GM19468 (cell line): ENCODE results near the gene EEF2K.
"Not testable (repeated sequence)": the region's sequence is repeated elsewhere in the genome, so short reads cannot be mapped to it uniquely, and the experiment has no call there.

Source experiments
- ATAC-seq: cut with Tn5 transposase; IDR thresholded peaks from one replicate; pipeline ENCODE4 v1.9.1; 2021; ENCODE audit warnings: mild to moderate bottlenecking, moderate library complexity, moderate number of reproducible peaks; ENCODE audit not compliant: unreplicated experiment; ENCODE audit errors: extremely low read depth

The EEF2K gene

DNA sequence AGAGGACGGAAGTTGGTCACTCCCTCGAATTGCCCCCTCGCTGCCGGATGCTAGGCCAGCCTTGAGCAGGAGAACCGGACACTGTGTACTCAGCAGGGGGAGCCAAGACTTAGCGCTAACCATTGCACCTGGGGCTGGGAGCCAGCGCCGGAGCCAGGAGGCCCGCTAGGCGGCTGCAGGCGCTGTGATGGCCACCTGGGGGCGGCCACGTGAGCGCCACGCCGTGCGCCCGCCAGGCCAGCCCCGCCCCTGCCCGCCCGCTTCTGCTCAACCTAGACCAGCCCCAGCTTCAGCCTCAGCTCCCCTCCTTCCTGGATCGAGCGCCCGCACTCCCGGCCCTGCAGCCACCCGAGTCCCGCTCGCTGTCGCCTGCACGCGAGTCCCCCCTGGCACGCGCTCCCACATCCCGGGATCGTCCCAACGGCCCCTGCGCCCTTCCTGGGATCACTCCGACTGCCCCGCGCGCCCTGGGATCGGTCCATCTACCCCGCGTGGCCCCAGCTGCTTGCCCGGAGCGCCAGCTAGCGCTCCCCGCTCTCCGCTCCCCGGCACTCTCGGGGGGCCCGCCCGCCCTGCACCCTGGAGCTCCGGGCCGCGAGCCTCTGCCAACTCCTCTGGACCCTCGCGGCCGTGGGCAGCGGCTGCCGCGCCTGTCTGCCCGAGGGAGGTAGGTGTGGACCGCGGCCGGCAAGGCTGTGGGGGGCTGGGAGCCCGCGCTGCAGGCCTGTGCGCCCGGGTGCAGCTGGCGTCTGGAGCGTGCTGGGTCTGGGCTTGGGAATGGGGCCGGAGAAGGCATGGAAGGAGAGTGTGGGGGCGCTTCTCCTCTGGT is at the start of gene EEF2K:
TSS of gene EEF2K (plus strand) at position 266 of the 829 bp plus-strand sequence. CDS start 19,452 bp downstream, outside the sequence.
- peak; percentile 75 for ATAC-seq

DNA sequence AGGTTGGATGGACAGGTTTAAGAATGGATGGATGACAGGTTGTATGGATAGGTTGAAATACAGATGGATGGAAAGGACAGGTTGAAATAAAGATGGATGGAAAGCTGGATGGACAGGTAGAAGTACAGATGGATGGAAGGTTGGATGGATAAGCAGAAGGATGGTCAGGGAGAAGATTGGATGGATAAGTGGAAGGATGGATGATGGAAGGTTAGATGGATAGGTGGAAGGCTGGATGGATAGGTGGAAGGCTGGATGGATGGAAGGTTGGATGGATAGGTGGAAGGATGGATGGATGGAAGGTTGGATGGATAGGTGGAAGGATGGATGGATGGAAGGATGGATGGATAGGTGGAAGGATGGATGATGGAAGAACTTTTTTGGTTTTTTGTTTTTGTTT is 44.7 kb upstream of the EEF2K start:
- ATAC-seq, result no peak

DNA sequence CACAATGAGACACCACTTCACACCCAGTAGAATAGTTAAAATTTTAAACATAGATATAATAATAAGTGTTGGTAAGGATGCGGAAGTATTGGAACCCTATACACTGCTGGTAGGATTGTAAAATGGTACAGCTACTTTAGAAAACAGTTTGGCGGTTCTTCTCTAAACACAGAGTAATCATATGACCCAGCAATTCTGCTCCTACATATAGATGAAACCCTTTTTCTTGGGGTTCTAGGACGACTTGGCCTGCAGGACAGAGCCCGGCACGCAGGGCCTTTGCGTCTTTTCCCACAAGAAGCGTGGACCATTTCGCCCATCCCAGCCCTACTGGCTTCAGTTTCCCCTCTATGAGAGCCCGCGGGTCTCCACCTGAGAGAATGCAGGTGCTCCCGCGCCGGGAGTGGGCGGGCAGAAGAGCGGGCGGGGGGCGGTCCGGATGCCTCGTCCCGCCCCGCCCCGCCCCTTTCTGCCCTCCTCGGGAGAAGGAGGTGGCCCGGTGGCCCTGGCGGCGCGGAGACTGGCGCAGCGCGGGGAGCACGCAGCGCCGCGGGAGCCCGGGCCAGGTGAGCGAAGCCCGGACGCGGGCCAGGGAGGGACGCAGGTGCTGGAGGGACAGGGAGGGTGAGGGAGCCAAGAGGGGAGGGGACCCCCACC is 44.0 kb upstream of the EEF2K start, which contains the start of gene SDR42E2:
TSS of gene SDR42E2 (plus strand) at position 508 of the 657 bp plus-strand sequence. CDS start 3,077 bp downstream, outside the sequence.
- ATAC-seq, result no peak

DNA sequence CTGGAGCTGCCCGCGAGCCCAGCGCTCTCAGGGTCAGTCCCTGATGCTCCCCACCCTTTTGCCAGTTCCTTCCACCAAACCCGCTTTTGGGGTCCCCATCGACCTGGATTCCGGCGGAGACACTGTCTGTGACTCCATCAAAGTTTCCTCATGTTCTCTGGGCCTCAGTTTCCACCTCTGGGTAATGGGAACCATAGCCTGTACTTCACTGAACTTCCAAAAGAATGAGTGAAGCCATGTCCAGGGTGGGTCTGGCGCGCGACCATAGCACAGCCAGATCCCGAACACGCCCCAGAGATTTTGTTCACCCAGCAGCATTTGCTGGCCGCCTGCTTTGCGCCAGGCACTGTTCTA is 43.4 kb upstream of the EEF2K start:
- ATAC-seq, result no peak

DNA sequence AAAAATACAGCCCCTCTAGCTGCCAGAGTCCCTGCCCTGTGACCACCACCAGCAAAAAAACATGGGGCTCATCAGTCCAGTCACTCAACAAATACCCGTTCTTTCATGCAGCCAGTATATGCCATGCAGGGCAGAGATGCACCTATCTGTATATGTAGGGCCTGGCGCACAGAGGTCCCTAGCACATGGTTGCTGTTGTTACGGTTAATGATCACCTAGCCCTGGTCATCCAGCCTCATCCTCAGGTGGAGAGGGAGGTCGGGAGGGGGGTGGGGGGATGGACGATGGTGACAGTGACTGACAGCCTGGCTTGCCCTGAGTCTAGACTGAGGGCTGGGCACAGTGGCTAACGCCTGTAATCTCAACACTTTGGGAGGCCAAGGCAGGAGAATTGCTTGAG is 42.3 kb upstream of the EEF2K start:
- no peak for ATAC-seq

DNA sequence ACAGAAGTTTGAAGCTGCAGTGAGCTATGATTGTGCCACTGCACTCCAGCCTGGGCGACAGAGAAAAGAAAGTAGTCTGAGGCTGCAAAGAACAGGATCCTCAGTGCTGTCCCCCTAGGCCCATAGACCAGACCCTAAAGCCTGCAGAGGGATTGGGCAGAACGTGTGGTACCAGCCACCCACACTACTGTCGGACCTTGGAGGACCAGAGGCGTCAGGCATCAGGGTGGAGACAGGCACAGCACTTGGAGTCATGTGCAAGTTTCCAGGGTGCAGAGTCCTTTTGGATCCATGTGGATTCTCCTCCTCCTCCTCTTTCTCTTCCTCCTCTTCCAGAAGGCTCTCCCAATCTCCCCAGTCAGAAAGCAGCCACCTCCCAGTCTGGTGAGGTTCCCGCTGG is 41.6 kb upstream of the EEF2K start:
- ATAC-seq, result no peak

DNA sequence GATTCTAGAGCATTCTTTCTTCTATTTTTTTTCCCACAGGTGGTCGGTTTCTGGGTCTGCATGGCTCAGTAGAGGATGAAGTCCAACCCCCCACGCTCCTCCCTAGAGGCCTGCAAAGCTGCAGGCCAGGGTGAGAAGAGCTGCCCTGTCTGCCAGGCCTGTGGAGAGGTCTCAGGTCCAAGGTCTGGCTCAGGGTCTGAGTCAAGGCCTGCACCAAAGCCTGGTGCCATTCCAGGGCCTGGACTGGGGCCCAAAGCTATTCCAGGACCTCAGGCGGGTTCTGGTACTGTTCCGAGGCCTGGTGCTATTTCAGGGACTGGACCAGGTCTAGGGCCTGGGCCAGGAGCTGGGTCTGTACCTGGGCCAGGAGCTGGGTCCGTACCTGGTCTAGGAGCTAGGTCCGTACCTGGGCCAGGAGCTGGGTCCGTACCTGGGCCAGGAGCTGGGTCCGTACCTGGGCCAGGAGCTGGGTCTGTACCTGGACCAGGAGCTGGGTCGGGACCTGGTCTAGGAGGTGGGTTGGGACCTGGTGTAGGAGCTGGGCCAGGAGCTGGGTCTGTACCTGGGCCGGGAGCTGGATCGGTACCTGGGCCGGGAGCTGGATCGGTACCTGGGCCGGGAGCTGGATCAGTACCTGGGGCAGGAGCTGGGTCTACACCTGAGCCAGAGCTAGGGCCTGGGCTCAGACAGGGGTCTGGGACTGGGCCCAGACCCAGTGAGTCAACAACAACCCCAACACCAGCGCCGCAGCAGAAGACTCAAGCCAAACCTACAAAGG is 40.4 kb upstream of the EEF2K start:
- ATAC-seq, result no peak

DNA sequence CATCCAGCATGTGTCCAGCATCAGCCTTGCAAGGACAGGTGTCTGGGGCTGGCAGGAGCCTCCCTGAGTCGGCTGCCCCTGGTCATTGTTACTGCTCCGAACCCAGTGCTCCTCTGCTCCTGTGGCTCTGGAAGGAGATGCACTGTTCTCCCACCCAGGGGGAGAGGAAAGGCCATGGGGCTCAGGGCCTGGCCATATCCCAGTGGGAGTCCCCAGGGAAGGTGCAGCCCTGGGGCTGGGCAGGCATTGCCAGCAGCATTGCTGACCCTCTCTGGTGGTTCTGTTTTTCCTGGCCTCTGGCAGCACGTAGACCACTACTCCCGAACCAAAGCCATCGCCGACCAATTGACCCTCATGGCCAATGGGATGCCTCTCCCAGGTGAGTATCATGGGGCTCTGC is 34.1 kb upstream of the EEF2K start:
- ATAC-seq, result no peak

DNA sequence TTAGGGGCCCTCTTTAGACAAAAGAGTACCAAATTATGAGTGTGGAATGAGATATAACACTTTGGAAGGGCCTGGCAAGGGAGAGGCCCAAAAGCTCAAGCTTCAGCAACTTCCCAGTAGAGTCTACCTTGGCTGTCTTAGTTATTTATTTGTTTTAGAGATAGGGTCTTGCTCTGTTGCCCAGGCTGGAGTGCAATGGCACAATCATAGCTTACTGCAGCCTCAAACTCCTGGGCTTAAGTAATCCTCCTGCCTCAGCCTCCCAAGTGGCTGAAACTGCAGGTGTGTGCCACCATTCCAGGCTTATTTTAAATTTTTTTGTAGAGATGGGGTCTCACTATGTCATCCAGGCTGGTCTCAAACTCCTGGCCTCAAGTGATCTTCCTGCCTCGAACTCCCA is 33.4 kb upstream of the EEF2K start:
- not testable (repeated sequence) for ATAC-seq

DNA sequence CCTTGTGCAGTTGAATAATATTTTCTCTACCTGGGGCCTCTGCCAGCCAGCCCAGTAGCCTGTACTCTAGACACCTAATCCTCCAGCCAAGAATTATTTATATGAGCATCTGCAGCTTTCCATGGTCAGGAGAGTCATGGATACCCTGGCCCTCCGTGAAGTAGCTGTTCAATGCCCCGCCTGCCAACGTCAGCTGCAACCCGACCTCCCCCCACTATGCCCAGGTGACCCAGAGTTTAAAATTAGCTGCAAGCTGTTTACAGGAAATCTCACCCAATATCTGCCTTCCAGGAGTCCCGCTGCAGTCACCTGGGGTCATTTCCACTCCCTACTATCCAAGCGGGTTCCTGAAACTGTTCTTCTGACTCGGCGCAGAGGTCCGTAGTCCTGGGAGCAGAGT is 31.4 kb upstream of the EEF2K start:
- ATAC-seq, result no peak

DNA sequence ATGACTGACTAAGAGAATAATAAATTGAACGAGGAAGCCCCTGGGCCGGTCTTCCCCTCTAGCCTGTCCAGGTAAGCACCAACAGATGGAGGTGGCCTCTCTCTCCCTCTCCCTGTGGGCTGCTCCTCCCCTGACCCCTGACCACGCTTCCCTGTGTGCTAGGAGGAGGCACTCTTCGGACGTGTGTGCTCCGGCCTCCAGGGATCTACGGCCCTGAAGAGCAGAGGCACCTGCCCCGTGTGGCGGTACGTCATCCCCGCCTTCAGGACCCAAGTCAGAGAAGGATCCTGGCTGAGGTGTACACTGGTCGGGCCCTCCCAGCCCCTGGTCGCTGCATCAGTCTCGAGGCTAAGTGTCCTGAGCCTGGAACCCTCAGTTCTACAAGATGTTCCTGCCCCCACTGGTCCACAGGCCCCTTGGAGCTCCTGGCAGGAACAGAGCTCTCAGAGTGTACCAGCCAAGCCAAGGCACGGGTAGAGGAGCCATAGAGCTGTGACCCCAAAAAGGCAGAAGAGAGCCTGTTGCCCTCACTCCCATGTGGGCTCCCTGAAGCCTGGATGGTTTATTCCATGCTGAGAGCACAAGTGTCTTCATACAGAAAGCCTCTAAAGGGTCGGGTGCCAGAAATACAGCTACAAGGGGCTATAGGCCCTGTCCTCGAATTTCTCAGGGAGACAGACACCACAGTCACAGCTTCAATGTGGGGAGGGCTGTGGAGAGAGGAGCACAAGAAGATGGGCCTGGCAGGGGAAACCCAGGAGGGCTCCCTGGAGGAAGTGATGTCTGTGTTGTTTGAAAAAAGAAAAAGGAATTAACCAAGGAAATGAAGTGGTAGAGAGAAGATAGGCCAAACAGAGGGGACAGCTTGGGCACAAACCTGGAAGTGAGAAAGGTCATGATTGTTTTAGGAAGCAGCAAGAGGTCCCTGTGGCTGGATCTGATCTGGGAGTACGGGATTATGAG is 27.8 kb upstream of the EEF2K start:
- no peak for ATAC-seq

DNA sequence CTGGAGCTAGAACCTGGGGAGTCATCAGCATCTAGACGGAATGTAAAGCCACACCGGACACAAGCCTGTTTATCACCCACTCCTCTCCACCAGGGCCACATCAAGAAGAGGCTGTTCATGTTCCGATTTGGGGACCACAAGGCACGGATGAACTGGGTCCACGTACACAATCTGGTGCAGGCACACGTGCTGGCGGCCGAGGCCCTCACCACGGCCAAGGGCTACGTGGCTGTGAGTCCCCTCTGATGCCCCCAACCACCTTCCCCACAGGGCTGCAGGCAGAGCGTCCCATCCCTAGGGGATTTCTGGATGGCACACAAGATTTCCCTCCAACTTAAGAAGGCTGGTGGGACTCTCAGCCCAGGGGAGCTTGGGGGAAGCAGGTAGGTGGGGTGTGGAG is 24.7 kb upstream of the EEF2K start:
- no peak for ATAC-seq

DNA sequence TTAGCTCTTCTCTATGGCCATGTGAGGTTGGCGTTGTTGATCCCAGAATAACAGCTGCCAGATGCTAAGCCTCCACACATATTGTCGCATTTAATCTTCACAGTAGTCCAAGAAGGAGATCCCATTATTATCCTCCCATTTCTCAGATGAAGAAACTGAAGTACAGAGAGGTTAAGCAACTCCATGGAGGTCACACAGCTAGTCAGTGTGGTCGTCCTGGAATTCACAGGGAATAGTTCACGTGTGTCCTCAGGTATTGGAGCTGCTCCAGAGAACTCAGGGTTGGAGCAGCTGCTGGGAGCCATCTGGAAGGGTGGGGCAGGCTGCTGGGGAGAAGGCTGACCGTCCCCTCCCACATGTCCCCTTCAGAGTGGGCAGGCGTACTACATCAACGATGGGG is 24.2 kb upstream of the EEF2K start:
- ATAC-seq, result no peak

DNA sequence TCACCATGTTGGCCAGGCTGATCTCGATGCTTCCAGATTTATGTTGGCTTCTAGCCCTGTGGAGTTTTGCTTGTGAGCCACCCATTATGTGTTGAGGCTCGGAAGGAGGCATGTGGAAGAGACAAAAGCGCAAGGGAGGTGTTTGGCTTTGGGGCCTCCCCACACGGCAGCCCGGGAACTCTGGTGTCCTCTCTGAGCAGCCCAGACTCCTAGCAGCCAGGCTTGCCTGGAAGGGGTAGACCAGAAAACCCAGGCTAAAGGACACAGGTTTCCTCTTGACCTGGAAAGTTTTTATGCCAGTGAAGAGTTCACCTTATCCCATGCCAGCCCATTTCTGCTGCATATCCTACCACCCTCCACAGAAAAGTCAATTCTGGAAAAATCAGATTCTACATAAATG is 22.7 kb upstream of the EEF2K start:
- no peak for ATAC-seq

DNA sequence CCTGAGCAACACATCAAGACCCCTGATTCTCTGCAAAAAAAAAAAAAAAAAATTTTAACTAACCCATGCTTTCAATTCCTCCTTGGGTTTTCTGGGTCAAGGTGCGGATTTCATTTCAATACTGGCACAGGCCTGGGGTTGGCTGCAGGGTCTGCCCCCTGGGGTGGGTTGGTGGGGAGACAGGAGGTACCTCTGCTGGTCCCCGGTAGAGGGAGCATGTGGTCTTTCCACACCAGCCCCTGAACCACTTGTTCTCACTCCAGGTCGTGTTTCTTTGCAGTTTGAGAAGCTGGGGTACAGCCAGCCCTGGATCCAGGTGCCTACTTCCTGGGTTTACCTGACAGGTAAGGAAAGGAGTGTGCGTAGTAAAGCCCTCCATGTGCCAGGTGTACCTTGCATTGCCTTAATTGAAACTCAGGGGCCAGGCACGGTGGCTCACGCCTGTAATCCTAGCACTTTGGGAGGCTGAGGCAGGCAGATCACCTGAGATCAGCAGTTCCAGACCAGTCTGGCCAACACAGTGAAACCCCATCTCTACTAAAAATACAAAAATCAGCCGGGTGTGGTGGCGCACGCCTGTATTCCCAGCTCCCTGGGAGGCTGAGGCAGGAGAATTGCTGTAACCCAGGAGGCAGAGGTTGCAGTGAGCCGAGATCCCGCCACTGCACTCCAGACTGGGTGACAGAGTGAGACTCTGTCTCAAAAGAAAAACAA is 22.0 kb upstream of the EEF2K start:
- no peak for ATAC-seq

DNA sequence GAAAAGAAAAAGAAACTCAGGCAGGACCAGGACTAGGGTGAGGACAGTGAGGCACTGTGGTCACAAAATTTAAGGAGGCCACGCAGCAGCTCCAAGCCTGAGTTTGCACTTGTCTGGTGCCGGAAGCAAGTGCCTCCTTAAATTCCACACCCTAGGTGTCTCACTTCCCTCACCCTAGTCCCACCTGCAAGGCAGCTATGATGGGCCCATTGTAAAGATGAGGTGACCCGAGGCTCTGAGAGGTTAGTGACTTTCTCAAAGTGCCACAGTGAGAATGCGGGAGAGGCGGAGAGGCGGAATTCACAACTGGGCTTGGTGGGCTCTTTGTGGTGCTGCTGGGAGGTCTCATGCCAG is 21.5 kb upstream of the EEF2K start:
- no peak for ATAC-seq

DNA sequence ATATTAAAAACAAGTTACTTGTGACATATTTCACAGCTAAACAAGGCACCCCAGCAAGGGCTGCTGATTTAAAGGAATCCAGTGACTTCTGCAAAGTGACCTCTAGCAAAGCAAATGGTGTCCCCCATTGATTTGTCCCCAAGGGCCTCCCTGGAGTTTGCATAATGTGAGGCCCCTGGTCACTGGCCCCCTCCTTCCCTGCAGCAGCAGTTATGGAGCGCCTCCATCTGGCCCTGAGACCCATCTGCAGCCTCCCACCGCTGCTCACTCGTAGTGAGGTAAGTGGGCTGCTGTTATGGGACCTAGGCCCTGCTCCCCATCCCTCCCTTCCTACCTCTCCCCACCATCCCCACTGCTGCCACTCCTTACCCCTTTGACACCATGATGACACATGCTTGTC is 19.6 kb upstream of the EEF2K start:
- no peak for ATAC-seq

DNA sequence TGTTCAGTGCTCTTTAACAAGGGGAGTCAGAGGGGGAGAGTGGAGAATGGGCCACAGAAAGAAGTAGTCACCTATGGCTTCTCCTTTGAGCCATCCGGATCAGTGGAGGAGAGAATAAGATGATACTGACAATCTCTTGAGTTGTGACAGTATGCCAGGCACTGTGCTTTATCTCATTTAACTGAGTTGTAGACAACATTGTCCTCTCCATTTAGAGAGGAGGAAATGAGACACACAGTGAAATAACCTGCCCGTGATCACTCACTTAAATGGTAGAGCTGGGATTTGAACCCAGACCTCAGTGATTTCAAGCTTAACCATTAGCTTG is 17.8 kb upstream of the EEF2K start:
- ATAC-seq, result no peak

DNA sequence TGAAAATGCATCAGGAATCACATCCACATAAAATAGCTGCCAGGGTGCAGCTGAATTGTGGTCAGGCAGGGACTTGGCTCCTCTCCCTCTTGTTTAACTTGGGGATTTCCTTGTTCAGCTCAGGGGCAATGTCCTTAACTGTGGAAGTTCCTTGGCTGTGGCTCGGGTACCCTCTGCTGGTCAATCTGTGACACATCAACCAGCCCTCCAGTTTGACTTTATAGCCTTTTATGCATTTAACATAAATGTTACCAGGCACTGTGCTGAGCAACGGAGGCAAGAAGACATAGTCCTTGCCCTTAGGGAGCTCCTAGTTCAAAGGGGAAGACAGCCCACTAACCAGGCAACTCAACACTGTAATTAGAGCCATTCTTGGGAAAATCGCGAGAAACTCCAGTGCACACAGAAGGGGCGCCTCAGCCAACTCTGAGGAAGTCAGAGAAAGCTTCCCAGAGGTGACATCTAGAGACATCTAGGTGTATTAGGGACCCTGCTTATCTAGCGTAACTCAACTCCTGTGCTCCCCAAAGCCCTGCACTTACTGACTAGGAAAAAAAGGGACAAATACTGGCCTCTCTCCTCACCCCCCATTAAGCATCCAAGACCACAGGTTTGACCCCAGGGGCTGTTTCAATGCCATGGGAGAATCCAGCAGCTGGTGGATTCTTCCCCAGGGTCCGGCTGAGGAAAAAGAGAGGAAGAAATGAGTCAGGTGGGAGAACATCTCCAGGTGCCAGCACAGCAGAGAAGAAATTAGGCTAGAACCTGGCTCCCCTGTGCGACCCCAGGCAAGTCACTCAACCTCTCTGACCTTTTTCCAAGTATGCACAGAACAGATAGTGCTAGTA is 17.3 kb upstream of the EEF2K start:
- ATAC-seq, result no peak
